GM19324 (cell line): ENCODE measurements around the gene RIN3.

ENCODE experiments used
- ATAC-seq: cut with Tn5 transposase; IDR thresholded peaks from one replicate; pipeline ENCODE4 v1.9.1; 2021; ENCODE audit warnings: mild to moderate bottlenecking, moderate library complexity; ENCODE audit not compliant: unreplicated experiment, low FRiP score

Gene RIN3

GRCh38 chr14:92549859-92550230, 36.3 kb downstream of the RIN3 start:
- ATAC-seq = no peak

GRCh38 chr14:92551044-92551841, 37.7 kb downstream of the RIN3 start:
- ATAC-seq = peak; percentile 64

- no peak for ATAC-seq
Measured at GRCh38 chr14:92552066-92552465, 38.5 kb downstream of the RIN3 start.

GRCh38 chr14:92553438-92553837, 39.9 kb downstream of the RIN3 start:
- no peak for ATAC-seq

- no peak for ATAC-seq
Measured at GRCh38 chr14:92555465-92556111, 42.0 kb downstream of the RIN3 start.

GRCh38 chr14:92556255-92556741, 42.7 kb downstream of the RIN3 start:
- ATAC-seq = no peak

- no peak for ATAC-seq
Measured at GRCh38 chr14:92556863-92557543, 43.4 kb downstream of the RIN3 start.

- ATAC-seq = no peak
Measured at GRCh38 chr14:92557544-92557912, 43.9 kb downstream of the RIN3 start.

GRCh38 chr14:92558319-92558718, 44.7 kb downstream of the RIN3 start:
- ATAC-seq = no peak

GRCh38 chr14:92559486-92559885, 45.9 kb downstream of the RIN3 start:
- no peak for ATAC-seq

- ATAC-seq = no peak
Measured at GRCh38 chr14:92560106-92560865, 46.7 kb downstream of the RIN3 start.

- ATAC-seq = no peak
Measured at GRCh38 chr14:92561906-92562479, 48.4 kb downstream of the RIN3 start.

- no peak for ATAC-seq
Measured at GRCh38 chr14:92563359-92563758, 49.8 kb downstream of the RIN3 start.

- no peak for ATAC-seq
Measured at GRCh38 chr14:92563765-92564285, 50.2 kb downstream of the RIN3 start.

- ATAC-seq = no peak
Measured at GRCh38 chr14:92564344-92565039, 50.9 kb downstream of the RIN3 start.

- ATAC-seq = no peak
Measured at GRCh38 chr14:92565040-92565717, 51.6 kb downstream of the RIN3 start.

- no peak for ATAC-seq
Measured at GRCh38 chr14:92565718-92566115, 52.1 kb downstream of the RIN3 start.

GRCh38 chr14:92567173-92567725, 53.7 kb downstream of the RIN3 start:
- no peak for ATAC-seq
